SU-DHL-6 (cell line): Measurements from ENCODE around the gene UTF1.

ENCODE experiments used
- CTCF ChIP-seq: fragments of 200-600 bp; sonication (generic); IDR thresholded peaks from one replicate; pipeline ENCODE4 v1.5.1; 2017; ENCODE audit warnings: antibody characterized with exemption, mild to moderate bottlenecking, low read length, moderate library complexity; ENCODE audit not compliant: insufficient read depth, poor library complexity, severe bottlenecking
- EZH2phosphoT487 ChIP-seq: fragments of 200-600 bp; sonication (generic), shearing (Covaris generic); conservative IDR thresholded peaks from 2 replicates; pipeline ENCODE4 v1.6.1; 2018; ENCODE audit warnings: mild to moderate bottlenecking, antibody characterized with exemption, low read length, moderate library complexity, mixed read lengths

- TF ChIP-seq CTCF (no peak), EZH2phosphoT487 (no peak)
Measured at GRCh38 chr10:133235932-133236331, 5.9 kb downstream of the UTF1 start.
